Vagina (tissue), 2 donors: ENCODE measurements around the gene KIF3B.

ENCODE experiments used
- POLR2A ChIP-seq, 2 donors: fragments of 450-650 bp; IDR thresholded peaks; one replicate each; pipeline ENCODE4 v1.6.1; 2017; ENCODE audit warnings: antibody characterized with exemption in 2 of 2, mild to moderate bottlenecking in 2 of 2, moderate library complexity in 2 of 2
- POLR2AphosphoS5 ChIP-seq, 2 donors: sonication (generic); formaldehyde crosslinking; IDR thresholded peaks; one replicate each; pipeline ENCODE4 v1.9.0; 2017; ENCODE audit warnings: antibody characterized with exemption in 2 of 2, mild to moderate bottlenecking in 2 of 2, low read depth in 1 of 2; ENCODE audit not compliant: insufficient read depth in 1 of 2
- TF ChIP-seq, protein P1 (sequence below), 3 experiments: fragments of 450-650 bp in 2 of 3; fragments of 200-600 bp in 1 of 3; sonication (generic) in 1 of 3; IDR thresholded peaks; one replicate each; pipeline ENCODE4 v1.5.1; 2017 to 2019; ENCODE audit warnings: antibody characterized with exemption in 3 of 3, mild to moderate bottlenecking in 2 of 3, moderate library complexity in 2 of 3

DNA sequence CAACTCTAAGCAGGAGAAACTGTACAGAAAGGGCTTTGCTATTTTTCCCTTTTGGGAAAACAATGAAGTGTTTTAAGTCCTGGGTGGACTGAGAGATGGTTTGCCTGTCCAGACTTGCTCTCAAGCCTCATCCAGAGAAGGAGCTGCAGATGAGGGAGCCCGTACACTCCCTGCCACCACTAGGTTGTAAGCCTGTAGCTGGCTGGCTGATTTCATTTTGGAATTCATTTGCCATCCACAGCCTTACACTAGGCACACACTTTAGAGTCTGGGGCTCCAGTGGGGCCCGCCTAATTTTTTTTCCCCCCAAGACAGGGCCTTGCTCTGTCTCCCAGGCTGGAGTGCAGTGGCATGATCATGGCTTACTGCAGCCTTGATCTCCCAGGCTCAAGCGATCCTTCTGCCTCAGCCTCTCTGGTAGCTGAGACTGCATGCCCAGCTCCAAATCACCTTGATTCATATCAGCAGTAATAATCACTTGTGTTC lies 41.4 kb upstream of the KIF3B start:
- TF ChIP-seq, protein P1, sequence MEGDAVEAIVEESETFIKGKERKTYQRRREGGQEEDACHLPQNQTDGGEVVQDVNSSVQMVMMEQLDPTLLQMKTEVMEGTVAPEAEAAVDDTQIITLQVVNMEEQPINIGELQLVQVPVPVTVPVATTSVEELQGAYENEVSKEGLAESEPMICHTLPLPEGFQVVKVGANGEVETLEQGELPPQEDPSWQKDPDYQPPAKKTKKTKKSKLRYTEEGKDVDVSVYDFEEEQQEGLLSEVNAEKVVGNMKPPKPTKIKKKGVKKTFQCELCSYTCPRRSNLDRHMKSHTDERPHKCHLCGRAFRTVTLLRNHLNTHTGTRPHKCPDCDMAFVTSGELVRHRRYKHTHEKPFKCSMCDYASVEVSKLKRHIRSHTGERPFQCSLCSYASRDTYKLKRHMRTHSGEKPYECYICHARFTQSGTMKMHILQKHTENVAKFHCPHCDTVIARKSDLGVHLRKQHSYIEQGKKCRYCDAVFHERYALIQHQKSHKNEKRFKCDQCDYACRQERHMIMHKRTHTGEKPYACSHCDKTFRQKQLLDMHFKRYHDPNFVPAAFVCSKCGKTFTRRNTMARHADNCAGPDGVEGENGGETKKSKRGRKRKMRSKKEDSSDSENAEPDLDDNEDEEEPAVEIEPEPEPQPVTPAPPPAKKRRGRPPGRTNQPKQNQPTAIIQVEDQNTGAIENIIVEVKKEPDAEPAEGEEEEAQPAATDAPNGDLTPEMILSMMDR (IDR thresholded peaks at IDR 0.05), result no peak
- TF ChIP-seq POLR2AphosphoS5 (IDR thresholded peaks at IDR 0.05; ENCODE audit: insufficient read depth in 1 of 2, low read depth in 1 of 2), result no peak
- TF ChIP-seq POLR2A (IDR thresholded peaks at IDR 0.05), result no peak
